Measurements from ENCODE around the gene ERMAP.

Gene ERMAP

GRCh38 chr1:42880384-42880783 lies 63.5 kb downstream of the ERMAP start:
- H3K79me2 ChIP-seq (ENCODE audit: control insufficient read depth, insufficient read depth, low read length, poor library complexity) = no peaks in the 10 kb centered on the region
- peaks cover 4% of the 10 kb centered on the region for H3K9me3 ChIP-seq (ENCODE audit: insufficient read depth, low read depth, low read length)
- no peak overlapping the region for H2AFZ ChIP-seq (ENCODE audit: insufficient read depth, low read length, poor library complexity)
- H3K4me3 ChIP-seq (ENCODE audit: low read depth, low read length) = no peak overlapping the region
- H3K27me3 ChIP-seq (ENCODE audit: insufficient read depth, low read length) = no peaks in the 10 kb centered on the region
- H4K8ac ChIP-seq (ENCODE audit: low read depth, low read length) = no peak overlapping the region
- H3K4ac ChIP-seq (ENCODE audit: low read depth, low read length) = no peak overlapping the region
- no peaks in the 10 kb centered on the region for H3K4me1 ChIP-seq (ENCODE audit: control insufficient read depth in 1 of 2, insufficient read depth in 2 of 2, low read length in 2 of 2)
- H2BK120ac ChIP-seq (ENCODE audit: insufficient read depth, low read length, poor library complexity) = no peak overlapping the region
- H3K9ac ChIP-seq (ENCODE audit: low read length) = no peak overlapping the region
- H4K12ac ChIP-seq (ENCODE audit: low read depth, low read length) = no peak overlapping the region
- H3K27ac ChIP-seq (ENCODE audit: low read depth, low read length) = no peak overlapping the region
- no peak overlapping the region for H3K4me2 ChIP-seq (ENCODE audit: low read length)
- no peaks in the 10 kb centered on the region for H3K36me3 ChIP-seq (ENCODE audit: control insufficient read depth in 1 of 2, insufficient read depth in 2 of 2, low read length in 2 of 2)
- H3K23ac ChIP-seq (ENCODE audit: low read length) = no peak overlapping the region
- no peak for DNase-seq
- H3K14ac ChIP-seq (ENCODE audit: low read length) = no peak overlapping the region
- no peaks in the 10 kb centered on the region for H3K79me1 ChIP-seq (ENCODE audit: low read length)
- no CpG with 5 or more reads among the region's 4 CpGs for WGBS (ENCODE audit: extremely low coverage, insufficient coverage, insufficient read length)
- H2BK5ac ChIP-seq (ENCODE audit: low read depth, low read length, poor library complexity) = no peak overlapping the region
- H4K91ac ChIP-seq (ENCODE audit: low read depth, low read length) = no peak overlapping the region
- H3K18ac ChIP-seq (ENCODE audit: low read length) = no peak overlapping the region
- H2BK12ac ChIP-seq (ENCODE audit: low read length) = no peak overlapping the region
- H2AK5ac ChIP-seq (ENCODE audit: low read length) = no peak overlapping the region

- no peak for DNase-seq
- no peak overlapping the region for H2BK5ac ChIP-seq (ENCODE audit: low read depth, low read length, poor library complexity)
- no peak overlapping the region for H2AFZ ChIP-seq (ENCODE audit: insufficient read depth, low read length, poor library complexity)
- H4K12ac ChIP-seq (ENCODE audit: low read depth, low read length) = no peak overlapping the region
- no peak overlapping the region for H3K4ac ChIP-seq (ENCODE audit: low read depth, low read length)
- H3K4me2 ChIP-seq (ENCODE audit: low read length) = no peak overlapping the region
- no CpG with 5 or more reads among the region's 16 CpGs for WGBS (ENCODE audit: extremely low coverage, insufficient coverage, insufficient read length)
- no peaks in the 10 kb centered on the region for H3K36me3 ChIP-seq (ENCODE audit: control insufficient read depth in 1 of 2, insufficient read depth in 2 of 2, low read length in 2 of 2)
- H3K79me2 ChIP-seq (ENCODE audit: control insufficient read depth, insufficient read depth, low read length, poor library complexity) = no peaks in the 10 kb centered on the region
- no peak overlapping the region for H2BK120ac ChIP-seq (ENCODE audit: insufficient read depth, low read length, poor library complexity)
- H3K27ac ChIP-seq (ENCODE audit: low read depth, low read length) = no peak overlapping the region
- peaks cover 3% of the 10 kb centered on the region for H3K9me3 ChIP-seq (ENCODE audit: insufficient read depth, low read depth, low read length)
- no peak overlapping the region for H3K23ac ChIP-seq (ENCODE audit: low read length)
- no peak overlapping the region for H3K4me3 ChIP-seq (ENCODE audit: low read depth, low read length)
- no peak overlapping the region for H3K9ac ChIP-seq (ENCODE audit: low read length)
- no peak overlapping the region for H3K14ac ChIP-seq (ENCODE audit: low read length)
- H2BK12ac ChIP-seq (ENCODE audit: low read length) = no peak overlapping the region
- no peak overlapping the region for H3K18ac ChIP-seq (ENCODE audit: low read length)
- no peak overlapping the region for H2AK5ac ChIP-seq (ENCODE audit: low read length)
- H4K91ac ChIP-seq (ENCODE audit: low read depth, low read length) = no peak overlapping the region
- no peaks in the 10 kb centered on the region for H3K27me3 ChIP-seq (ENCODE audit: insufficient read depth, low read length)
- no peaks in the 10 kb centered on the region for H3K4me1 ChIP-seq (ENCODE audit: control insufficient read depth in 1 of 2, insufficient read depth in 2 of 2, low read length in 2 of 2)
- no peaks in the 10 kb centered on the region for H3K79me1 ChIP-seq (ENCODE audit: low read length)
- H4K8ac ChIP-seq (ENCODE audit: low read depth, low read length) = no peak overlapping the region
Observed at GRCh38 chr1:42886046-42886739, 69.3 kb downstream of the ERMAP start.

- WGBS (ENCODE audit: extremely low coverage, insufficient coverage, insufficient read length) = no CpG with 5 or more reads among the region's 21 CpGs
Observed at GRCh38 chr1:42886800-42887199, 69.9 kb downstream of the ERMAP start.

GRCh38 chr1:42887366-42887765 lies 70.4 kb downstream of the ERMAP start:
- Histone ChIP-seq H2BK120ac (ENCODE audit: insufficient read depth, low read length, poor library complexity) (no peak overlapping the region), H3K4me3 (ENCODE audit: low read depth, low read length) (no peak overlapping the region), H3K9ac (ENCODE audit: low read length) (no peak overlapping the region), H2BK12ac (ENCODE audit: low read length) (no peak overlapping the region), H3K4ac (ENCODE audit: low read depth, low read length) (no peak overlapping the region), H4K12ac (ENCODE audit: low read depth, low read length) (no peak overlapping the region), H2AK5ac (ENCODE audit: low read length) (no peak overlapping the region), H2BK5ac (ENCODE audit: low read depth, low read length, poor library complexity) (no peak overlapping the region), H4K91ac (ENCODE audit: low read depth, low read length) (no peak overlapping the region), H3K36me3 (ENCODE audit: control insufficient read depth in 1 of 2, insufficient read depth in 2 of 2, low read length in 2 of 2) (no peaks in the 10 kb centered on the region), H3K14ac (ENCODE audit: low read length) (no peak overlapping the region), H3K9me3 (ENCODE audit: insufficient read depth, low read depth, low read length) (peaks cover 3% of the 10 kb centered on the region), H3K27me3 (ENCODE audit: insufficient read depth, low read length) (no peaks in the 10 kb centered on the region), H3K4me1 (ENCODE audit: control insufficient read depth in 1 of 2, insufficient read depth in 2 of 2, low read length in 2 of 2) (no peaks in the 10 kb centered on the region), H3K79me2 (ENCODE audit: control insufficient read depth, insufficient read depth, low read length, poor library complexity) (no peaks in the 10 kb centered on the region), H3K18ac (ENCODE audit: low read length) (no peak overlapping the region), H2AFZ (ENCODE audit: insufficient read depth, low read length, poor library complexity) (no peak overlapping the region), H3K4me2 (ENCODE audit: low read length) (no peak overlapping the region), H3K23ac (ENCODE audit: low read length) (no peak overlapping the region), H4K8ac (ENCODE audit: low read depth, low read length) (no peak overlapping the region), H3K79me1 (ENCODE audit: low read length) (no peaks in the 10 kb centered on the region), H3K27ac (ENCODE audit: low read depth, low read length) (no peak overlapping the region)
- no CpG with 5 or more reads among the region's 20 CpGs for WGBS (ENCODE audit: extremely low coverage, insufficient coverage, insufficient read length)
- DNase-seq = no peak

More at GRCh38 chr1:42886800-42887199, 69.9 kb downstream of the ERMAP start:
- Histone ChIP-seq H2AK5ac (ENCODE audit: low read length) (no peak overlapping the region), H3K4me1 (ENCODE audit: control insufficient read depth in 1 of 2, insufficient read depth in 2 of 2, low read length in 2 of 2) (no peaks in the 10 kb centered on the region), H3K27me3 (ENCODE audit: insufficient read depth, low read length) (no peaks in the 10 kb centered on the region), H2BK120ac (ENCODE audit: insufficient read depth, low read length, poor library complexity) (no peak overlapping the region), H3K4me2 (ENCODE audit: low read length) (no peak overlapping the region), H3K27ac (ENCODE audit: low read depth, low read length) (no peak overlapping the region), H4K91ac (ENCODE audit: low read depth, low read length) (no peak overlapping the region), H2BK12ac (ENCODE audit: low read length) (no peak overlapping the region), H3K9ac (ENCODE audit: low read length) (no peak overlapping the region), H3K18ac (ENCODE audit: low read length) (no peak overlapping the region), H2BK5ac (ENCODE audit: low read depth, low read length, poor library complexity) (no peak overlapping the region), H3K4me3 (ENCODE audit: low read depth, low read length) (no peak overlapping the region), H3K36me3 (ENCODE audit: control insufficient read depth in 1 of 2, insufficient read depth in 2 of 2, low read length in 2 of 2) (no peaks in the 10 kb centered on the region), H3K9me3 (ENCODE audit: insufficient read depth, low read depth, low read length) (peaks cover 3% of the 10 kb centered on the region), H3K23ac (ENCODE audit: low read length) (no peak overlapping the region), H3K79me2 (ENCODE audit: control insufficient read depth, insufficient read depth, low read length, poor library complexity) (no peaks in the 10 kb centered on the region), H3K79me1 (ENCODE audit: low read length) (no peaks in the 10 kb centered on the region), H3K4ac (ENCODE audit: low read depth, low read length) (no peak overlapping the region), H2AFZ (ENCODE audit: insufficient read depth, low read length, poor library complexity) (no peak overlapping the region), H3K14ac (ENCODE audit: low read length) (no peak overlapping the region), H4K12ac (ENCODE audit: low read depth, low read length) (no peak overlapping the region), H4K8ac (ENCODE audit: low read depth, low read length) (no peak overlapping the region)
- no peak for DNase-seq
